ENCODE results near the gene PLCD3.

Gene PLCD3

DNA sequence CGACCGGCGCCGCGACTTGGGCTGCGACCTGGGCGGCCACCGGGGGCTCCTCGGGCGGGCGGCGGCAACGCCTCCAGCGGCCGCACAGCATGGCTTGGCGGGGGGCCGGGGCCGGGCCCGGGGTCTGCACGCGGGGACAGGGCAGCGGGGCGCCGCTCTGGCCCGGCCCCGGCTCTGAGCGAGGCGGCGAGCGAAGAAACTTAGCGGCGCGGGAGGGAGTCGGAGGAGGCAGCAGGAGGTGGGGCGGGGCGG is at the start of gene PLCD3:
PLCD3 (minus strand) TSS at position 196 of the 252 bp plus-strand sequence; CDS start at position 91, 105 bp downstream.
- H3K27ac Mint-ChIP-seq: peak within 1 kb of the TSS; percentile 91
- H3K9me3 Mint-ChIP-seq: no peaks in the 10 kb centered on the region
- DNase-seq (no peak), ATAC-seq (replicated peaks) (no peak)
- peaks cover 8 to 36% of the 10 kb centered on the region in 2 donors for H3K4me1 Mint-ChIP-seq
- H3K27me3 Mint-ChIP-seq: peaks cover 10 to 17% of the 10 kb centered on the region in 2 donors
- peak within 1 kb of the TSS; percentile 83 to 93 for H3K4me3 Mint-ChIP-seq
- no peaks in the 10 kb centered on the region for H3K36me3 Mint-ChIP-seq

DNA sequence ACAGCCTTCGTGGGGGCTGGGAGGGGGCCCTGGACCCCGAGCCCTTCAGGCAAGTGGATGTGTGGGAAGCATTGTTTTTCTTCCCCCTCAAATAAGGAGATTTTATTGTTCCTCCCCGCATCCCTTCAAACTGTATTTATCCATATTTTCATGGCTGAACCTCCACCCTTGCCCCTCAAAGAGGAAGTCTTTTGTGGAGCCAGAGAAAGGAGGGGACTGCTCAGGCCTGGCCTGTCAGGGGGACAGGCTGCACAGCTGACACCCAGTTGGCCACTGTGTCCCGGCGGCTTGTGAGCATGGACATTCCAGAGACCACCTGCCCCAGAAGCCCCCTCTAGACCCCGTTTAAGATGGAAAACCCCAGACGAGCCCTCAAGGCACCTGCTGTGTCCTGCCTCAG is 45.2 kb upstream of the PLCD3 start:
- Mint-ChIP-seq H3K27me3 (no peaks in the 10 kb centered on the region), H3K9me3 (no peaks in the 10 kb centered on the region), H3K4me3 (no peak overlapping the region), H3K4me1 (peaks cover 5 to 8% of the 10 kb centered on the region in 2 donors), H3K36me3 (no peaks in the 10 kb centered on the region), H3K27ac (no peak overlapping the region)
- no peak for DNase-seq
- no peak for ATAC-seq (replicated peaks)

DNA sequence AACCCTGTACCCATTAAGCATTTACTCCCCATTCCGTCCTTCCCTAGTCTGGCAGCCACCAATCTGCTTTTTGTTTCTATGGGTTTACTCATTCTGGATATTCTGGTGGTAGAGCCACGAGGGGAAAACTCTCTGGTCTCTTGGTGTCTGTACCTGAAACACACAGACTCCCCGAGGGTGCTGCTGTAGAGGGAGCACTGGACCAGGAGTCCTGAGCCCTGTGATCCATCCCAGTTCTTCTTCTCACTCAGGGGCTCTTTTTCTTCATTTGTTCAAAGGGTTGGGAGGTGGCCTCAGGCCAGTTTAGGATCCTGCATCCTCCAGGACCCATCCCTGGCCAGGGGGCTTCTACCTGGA is 43.4 kb upstream of the PLCD3 start:
- Mint-ChIP-seq H3K4me3 (no peak overlapping the region), H3K36me3 (peaks cover 0 to 3% of the 10 kb centered on the region in 2 donors), H3K4me1 (peaks cover 11 to 26% of the 10 kb centered on the region in 2 donors), H3K27me3 (no peaks in the 10 kb centered on the region), H3K27ac (no peak overlapping the region), H3K9me3 (no peaks in the 10 kb centered on the region)
- ATAC-seq (replicated peaks): no peak
- no peak for DNase-seq

GRCh38 chr17:45172541-45173286 is 40.4 kb upstream of the PLCD3 start:
- no peaks in the 10 kb centered on the region for H3K9me3 Mint-ChIP-seq
- no peaks in the 10 kb centered on the region for H3K27me3 Mint-ChIP-seq
- peak overlapping the region; percentile 81 for H3K27ac Mint-ChIP-seq
- peak; percentile 87 to 89 for ATAC-seq (replicated peaks)
- peaks cover 0 to 14% of the 10 kb centered on the region in 2 donors for H3K36me3 Mint-ChIP-seq
- peaks cover 13 to 27% of the 10 kb centered on the region in 2 donors for H3K4me1 Mint-ChIP-seq
- H3K4me3 Mint-ChIP-seq: peak overlapping the region; percentile 76 to 79
- peak; percentile 64 for DNase-seq

DNA sequence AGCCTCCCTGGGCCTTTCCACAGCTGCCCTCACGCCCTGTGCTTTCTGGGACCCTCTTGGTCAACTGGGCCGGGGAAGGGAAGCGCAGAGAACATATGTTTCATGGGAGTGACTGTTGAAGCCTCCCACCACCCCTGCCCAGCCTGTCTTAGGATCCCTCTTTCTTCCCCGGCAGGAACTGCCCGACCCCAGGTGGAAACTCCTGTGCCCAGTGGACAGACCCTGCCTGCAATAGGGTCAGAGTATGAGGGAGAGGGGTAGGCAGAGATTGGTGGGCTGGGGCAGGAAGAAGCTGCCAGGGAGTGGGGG is 39.9 kb upstream of the PLCD3 start:
- ATAC-seq (replicated peaks) (no peak), DNase-seq (no peak)
- Mint-ChIP-seq H3K36me3 (peaks cover 0 to 14% of the 10 kb centered on the region in 2 donors), H3K4me3 (peak overlapping the region; percentile 76 to 79), H3K9me3 (no peaks in the 10 kb centered on the region), H3K4me1 (peaks cover 13 to 27% of the 10 kb centered on the region in 2 donors), H3K27ac (peak overlapping the region; percentile 81), H3K27me3 (no peaks in the 10 kb centered on the region)

DNA sequence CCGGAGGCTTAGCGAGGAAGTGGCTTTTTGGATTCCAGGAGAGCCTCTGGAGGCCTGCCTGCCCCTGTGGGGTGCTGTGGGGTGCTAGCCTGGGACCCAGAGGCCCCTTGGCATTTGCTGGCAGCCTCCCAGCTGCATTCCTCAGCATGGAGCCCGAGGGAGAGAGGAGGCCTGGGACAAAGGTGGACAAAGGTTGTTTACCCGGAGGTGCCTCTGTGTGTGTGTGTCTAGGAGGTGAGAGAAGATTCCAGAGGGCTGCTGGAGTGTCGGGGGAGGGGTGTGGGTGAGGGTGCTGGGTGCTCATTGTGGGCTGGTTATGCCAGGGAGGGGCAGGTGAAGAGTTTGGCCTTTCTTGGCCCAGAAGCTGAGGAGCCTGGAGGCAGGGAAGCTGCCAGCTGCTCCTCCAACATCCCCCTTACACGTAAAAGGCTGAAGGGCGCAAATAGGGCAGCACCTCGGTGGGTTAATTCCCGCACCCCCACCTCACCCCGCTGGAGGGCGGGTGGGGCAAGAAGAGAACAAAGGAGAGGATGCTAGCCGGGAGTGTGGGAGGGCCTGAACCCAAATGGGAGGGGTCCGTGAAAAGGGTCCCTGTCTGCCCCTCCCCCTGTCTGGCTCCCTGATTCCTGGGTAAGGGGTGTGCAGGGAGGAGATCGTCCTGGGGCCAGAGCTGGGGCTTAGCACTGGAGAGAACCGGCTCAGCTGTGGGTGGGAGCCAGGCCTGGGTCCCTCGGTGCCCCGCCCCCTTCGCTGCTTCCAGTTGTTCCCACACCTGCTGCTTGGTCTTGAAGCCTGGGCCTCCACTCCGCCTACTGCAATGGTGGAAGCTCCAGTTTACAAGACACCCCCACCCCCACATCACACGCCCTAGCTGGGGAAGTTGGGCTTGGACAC is 39.3 kb upstream of the PLCD3 start:
- H3K4me1 Mint-ChIP-seq: peaks cover 13 to 27% of the 10 kb centered on the region in 2 donors
- peaks cover 0 to 14% of the 10 kb centered on the region in 2 donors for H3K36me3 Mint-ChIP-seq
- no peak for ATAC-seq (replicated peaks)
- no peak for DNase-seq
- peak overlapping the region; percentile 76 to 79 for H3K4me3 Mint-ChIP-seq
- H3K27me3 Mint-ChIP-seq: no peaks in the 10 kb centered on the region
- no peaks in the 10 kb centered on the region for H3K9me3 Mint-ChIP-seq
- peak overlapping the region; percentile 81 for H3K27ac Mint-ChIP-seq

GRCh38 chr17:45170931-45171337 is 38.6 kb upstream of the PLCD3 start:
- H3K36me3 Mint-ChIP-seq: peaks cover 3 to 19% of the 10 kb centered on the region in 2 donors
- peaks cover 15 to 27% of the 10 kb centered on the region in 2 donors for H3K4me1 Mint-ChIP-seq
- peak overlapping the region in 1 of 2 donors; percentile 16 for H3K4me3 Mint-ChIP-seq
- no peaks in the 10 kb centered on the region for H3K27me3 Mint-ChIP-seq
- ATAC-seq (replicated peaks): no peak
- DNase-seq: no peak
- no peaks in the 10 kb centered on the region for H3K9me3 Mint-ChIP-seq
- peak overlapping the region; percentile 75 for H3K27ac Mint-ChIP-seq

- Mint-ChIP-seq H3K4me1 (peaks cover 15 to 27% of the 10 kb centered on the region in 2 donors), H3K4me3 (no peak overlapping the region), H3K27ac (peak overlapping the region; percentile 75), H3K27me3 (no peaks in the 10 kb centered on the region), H3K9me3 (no peaks in the 10 kb centered on the region), H3K36me3 (peaks cover 3 to 20% of the 10 kb centered on the region in 2 donors)
- ATAC-seq (replicated peaks) (no peak), DNase-seq (no peak)
Observed at GRCh38 chr17:45170280-45170930, 38.1 kb upstream of the PLCD3 start.

GRCh38 chr17:45168991-45169752 is 36.9 kb upstream of the PLCD3 start:
- Mint-ChIP-seq H3K27me3 (no peaks in the 10 kb centered on the region), H3K9me3 (no peaks in the 10 kb centered on the region), H3K4me1 (peaks cover 19 to 34% of the 10 kb centered on the region in 2 donors), H3K27ac (no peak overlapping the region), H3K36me3 (peaks cover 11 to 25% of the 10 kb centered on the region in 2 donors), H3K4me3 (no peak overlapping the region)
- no peak for ATAC-seq (replicated peaks)
- DNase-seq: no peak

DNA sequence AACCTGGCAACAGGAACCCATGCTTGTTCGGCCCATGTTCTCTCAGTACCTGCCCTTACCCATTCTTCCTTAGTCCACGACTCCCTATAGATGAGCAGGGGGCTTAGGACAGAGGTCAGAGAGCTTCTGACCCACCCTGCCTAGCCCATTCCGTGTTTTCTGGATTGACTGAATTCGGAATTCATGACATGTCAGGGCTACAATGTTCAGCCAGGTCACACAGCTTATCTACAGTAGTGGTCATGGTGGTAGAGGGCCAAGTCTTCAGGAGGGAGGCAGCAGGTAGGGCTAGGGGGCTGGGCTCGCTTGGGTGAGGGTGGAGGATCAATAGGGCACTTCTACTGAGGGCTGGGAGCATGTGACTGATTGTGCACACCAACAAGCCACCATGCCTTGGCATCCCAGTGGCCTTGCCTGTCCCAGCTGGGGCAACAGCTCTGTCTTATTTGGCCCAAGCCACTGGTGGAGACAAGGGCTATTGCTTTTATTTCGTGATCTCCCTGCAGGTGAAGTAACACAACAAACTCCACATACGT is 32.5 kb upstream of the PLCD3 start:
- no peak for DNase-seq
- Mint-ChIP-seq H3K27ac (no peak overlapping the region), H3K27me3 (no peaks in the 10 kb centered on the region), H3K4me1 (peaks cover 13 to 19% of the 10 kb centered on the region in 2 donors), H3K36me3 (peaks cover 14 to 27% of the 10 kb centered on the region in 2 donors), H3K9me3 (no peaks in the 10 kb centered on the region), H3K4me3 (no peak overlapping the region)
- ATAC-seq (replicated peaks): no peak

GRCh38 chr17:45162025-45162687 is 29.8 kb upstream of the PLCD3 start:
- no peaks in the 10 kb centered on the region for H3K27me3 Mint-ChIP-seq
- peaks cover 18 to 32% of the 10 kb centered on the region in 2 donors for H3K36me3 Mint-ChIP-seq
- H3K9me3 Mint-ChIP-seq: no peaks in the 10 kb centered on the region
- H3K4me1 Mint-ChIP-seq: peaks cover 22 to 38% of the 10 kb centered on the region in 2 donors
- peak overlapping the region; percentile 100 for H3K27ac Mint-ChIP-seq
- H3K4me3 Mint-ChIP-seq: peak overlapping the region; percentile 93 to 100
- DNase-seq (no peak), ATAC-seq (replicated peaks) (no peak)

DNA sequence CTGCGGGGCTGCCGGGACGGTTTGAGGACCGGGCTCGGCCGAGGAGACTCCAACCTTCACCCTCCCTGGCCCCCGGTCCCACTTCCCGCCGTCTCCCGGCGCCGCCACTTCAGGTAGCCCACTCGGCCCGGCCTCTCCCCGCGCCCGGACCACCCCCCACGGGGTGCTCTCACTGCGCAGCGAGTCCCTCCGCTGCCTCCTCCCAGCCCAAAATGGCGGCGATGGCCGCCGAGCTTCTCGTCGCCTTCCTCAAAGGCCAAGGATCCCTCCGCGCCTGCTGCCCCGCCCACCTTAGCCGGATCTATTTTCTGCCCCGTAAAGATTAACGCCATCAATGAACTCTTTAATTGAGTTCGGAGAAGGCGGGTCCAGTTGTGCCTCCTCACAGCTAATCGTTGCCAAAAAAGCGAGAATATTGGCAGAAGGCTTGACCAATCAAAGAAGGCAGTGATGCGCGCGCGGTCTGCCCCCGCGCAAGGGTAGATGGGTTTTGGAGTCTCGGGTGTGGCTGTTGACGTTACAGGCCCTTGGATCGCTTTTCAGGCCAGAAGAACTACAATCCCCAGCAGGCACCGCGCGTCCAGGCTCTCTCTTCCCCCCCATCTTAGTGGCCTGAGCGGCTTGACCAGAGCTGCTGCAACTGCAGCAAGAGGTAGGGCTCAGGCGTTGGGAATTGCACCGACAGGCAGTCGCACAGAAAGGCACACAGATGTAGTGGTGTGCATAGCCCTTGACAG is 29.1 kb upstream of the PLCD3 start, which contains the start of gene HEXIM2:
HEXIM2 (plus strand) TSS at position 588 of the 737 bp plus-strand sequence. CDS start 919 bp downstream, outside the sequence.
- peak within 1 kb of the TSS; percentile 100 for H3K27ac Mint-ChIP-seq
- DNase-seq (peak; percentile 99), ATAC-seq (replicated peaks) (peak; percentile 95 to 96)
- H3K9me3 Mint-ChIP-seq: no peaks in the 10 kb centered on the region
- H3K4me1 Mint-ChIP-seq: peaks cover 22 to 38% of the 10 kb centered on the region in 2 donors
- H3K36me3 Mint-ChIP-seq: peaks cover 17 to 31% of the 10 kb centered on the region in 2 donors
- H3K4me3 Mint-ChIP-seq: peak within 1 kb of the TSS; percentile 93 to 100
- no peaks in the 10 kb centered on the region for H3K27me3 Mint-ChIP-seq

Measured in stimulated activated naive B cell treated with anti-CD40 and anti-IgM and Interleukin-4, amounts not matched to agents 10 μg/mL and 1 μg/mL and 100 μg/mL, for 72 hours (primary cell).